HG03066 (cell line): ENCODE measurements around the gene RIT1.
"Not testable (repeated sequence)": the region's sequence is repeated elsewhere in the genome, so short reads cannot be mapped to it uniquely, and the experiment has no call there.

Source experiments
- ATAC-seq: cut with Tn5 transposase; IDR thresholded peaks from one replicate; pipeline ENCODE4 v1.9.1; 2021; ENCODE audit warnings: low read depth; ENCODE audit not compliant: unreplicated experiment

Gene RIT1

DNA sequence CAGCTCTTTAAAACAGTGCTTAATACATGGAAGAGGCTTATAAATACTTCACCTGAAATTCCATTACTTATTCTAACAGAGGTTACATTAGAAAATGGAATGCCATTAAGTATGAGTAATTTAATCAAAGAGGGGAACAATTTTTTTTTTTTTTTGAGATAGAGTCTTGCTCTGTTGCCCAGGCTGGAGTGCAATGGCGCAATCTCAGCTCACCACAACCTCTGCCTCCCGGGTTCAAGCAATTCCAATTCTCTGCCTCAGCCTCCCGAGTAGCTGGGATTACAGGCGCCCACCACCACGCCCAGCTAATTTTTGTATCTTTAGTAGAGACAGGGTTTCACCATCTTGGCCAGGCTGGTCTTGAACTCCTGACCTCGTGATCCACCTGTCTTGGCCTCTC, 15.5 kb downstream of the RIT1 start:
- ATAC-seq = not testable (repeated sequence)

DNA sequence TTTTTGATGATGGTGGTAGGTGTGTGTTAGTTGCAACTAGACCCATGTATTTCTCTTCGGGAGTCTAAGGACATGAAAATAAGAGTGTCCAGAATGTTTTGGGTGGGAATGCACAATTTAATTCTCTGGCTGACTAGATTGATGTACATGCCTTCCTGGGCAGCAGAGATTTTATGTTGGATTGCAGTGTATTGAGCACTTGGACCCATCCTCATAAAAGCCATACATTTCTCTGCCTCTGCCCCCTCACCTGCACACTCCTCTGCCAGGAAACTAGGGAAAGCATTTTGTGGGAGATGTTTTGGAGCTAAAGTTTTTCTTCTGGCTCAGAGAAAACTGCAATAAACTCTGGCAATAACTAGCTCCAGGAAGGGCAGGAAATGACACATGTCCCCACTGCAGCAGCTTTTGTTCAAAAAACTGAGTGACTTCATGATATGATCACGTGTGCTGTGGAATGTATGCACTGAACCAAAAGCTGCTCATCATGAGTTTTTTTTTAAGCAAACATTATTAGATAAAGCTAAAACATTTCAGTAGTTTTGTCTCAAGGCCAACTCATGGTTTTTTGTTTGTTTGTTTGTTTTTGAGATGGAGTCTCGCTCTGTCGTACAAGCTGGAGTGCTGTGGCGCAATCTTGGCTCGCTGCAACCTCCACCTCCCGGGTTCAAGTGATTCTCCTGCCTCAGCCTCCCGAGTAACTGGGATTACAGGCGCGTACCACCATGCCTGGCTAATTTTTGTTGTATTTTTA, 17.6 kb downstream of the RIT1 start:
- ATAC-seq = no peak

DNA sequence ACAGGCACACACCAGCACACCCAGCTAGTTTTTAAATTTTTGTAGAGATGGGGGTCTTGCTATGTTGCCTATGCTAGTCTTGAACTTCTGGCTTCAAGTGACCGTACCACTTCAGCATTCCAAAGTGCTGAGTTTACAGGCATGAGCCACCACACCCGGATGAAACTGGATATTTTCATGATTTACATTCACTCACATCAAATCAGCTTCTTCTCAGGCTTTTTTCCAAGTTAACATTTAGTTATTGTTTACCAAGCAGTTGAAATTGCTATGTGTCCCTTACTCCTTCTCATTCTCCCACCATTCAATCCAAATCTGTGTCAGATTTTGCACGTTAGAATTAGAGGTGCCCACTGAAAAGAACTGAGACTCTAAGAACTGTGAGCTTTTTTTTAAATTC, 18.4 kb downstream of the RIT1 start:
- no peak for ATAC-seq

DNA sequence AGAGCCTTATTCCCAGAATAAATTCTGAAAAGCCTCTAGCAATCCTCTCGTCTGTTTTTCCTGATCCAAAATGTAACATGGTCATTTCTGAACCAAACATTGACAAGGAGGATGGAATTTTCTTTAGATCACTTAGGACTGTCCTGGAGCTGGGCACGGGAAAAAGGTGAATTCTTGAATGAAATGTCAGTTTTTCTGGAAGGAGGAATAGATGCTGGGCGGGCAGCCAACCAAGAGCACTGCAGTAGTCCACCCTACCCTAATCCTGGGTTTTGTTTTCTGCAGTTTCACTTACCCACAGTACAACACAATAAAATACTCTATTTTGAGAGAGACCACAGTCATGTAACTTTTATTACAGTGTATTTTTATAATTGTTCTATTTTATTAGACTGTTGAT, 20.9 kb downstream of the RIT1 start:
- no peak for ATAC-seq

DNA sequence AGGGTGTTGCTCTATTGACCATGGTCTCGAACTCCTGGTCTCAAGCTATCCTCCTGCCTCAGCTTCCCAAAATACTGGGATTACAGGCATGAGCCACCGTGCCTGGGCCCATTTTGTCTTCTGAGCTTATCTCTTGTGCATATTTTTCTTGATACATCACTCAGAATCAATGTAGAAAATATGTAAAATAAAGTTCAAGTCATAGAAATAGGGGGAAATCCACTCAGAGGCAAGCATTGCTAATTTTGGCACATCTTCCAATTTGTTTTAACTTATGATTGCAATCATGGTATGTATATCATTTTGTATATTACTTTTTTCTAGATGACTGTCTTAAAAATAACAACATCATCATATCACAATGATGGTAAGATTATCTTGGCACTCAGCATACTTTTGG, 21.6 kb downstream of the RIT1 start:
- ATAC-seq = no peak

DNA sequence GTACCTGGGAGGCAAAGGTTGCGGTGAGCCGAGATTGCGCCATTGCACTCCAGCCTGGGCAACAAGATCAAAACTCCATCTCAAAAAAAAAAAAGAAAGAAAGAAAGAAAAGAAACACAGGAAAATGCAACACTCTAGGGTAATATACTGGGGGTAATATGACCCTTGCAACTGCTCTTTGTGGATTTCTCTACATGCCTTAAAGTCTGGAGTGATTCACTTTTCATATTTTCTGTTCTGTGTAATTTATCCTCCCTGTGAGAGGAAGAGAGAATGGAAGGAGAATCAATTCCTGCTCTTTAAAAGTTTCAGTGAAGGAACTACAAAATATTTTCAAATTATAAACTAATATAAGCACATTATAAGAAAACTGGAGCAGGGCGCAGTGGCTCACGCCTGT, 22.7 kb downstream of the RIT1 start:
- no peak for ATAC-seq

DNA sequence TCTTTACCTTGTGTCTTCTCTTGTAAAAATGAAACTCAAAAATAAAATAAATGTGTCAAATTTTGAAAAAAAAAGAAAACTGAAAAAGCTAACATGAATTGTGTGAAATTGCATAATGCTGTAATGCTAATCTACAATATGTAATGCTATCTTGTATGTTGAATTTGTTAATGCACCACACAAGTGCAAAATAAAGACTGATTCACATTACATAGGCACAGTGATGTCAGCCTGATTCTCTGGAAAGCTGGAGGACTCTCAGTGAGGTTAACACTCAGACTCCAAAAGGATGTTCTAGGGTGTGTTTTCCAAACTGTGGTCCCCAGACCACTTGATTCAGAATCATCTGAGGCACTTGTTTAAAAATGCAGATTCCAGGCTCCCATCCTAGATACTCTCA, 26.2 kb downstream of the RIT1 start:
- ATAC-seq = no peak

DNA sequence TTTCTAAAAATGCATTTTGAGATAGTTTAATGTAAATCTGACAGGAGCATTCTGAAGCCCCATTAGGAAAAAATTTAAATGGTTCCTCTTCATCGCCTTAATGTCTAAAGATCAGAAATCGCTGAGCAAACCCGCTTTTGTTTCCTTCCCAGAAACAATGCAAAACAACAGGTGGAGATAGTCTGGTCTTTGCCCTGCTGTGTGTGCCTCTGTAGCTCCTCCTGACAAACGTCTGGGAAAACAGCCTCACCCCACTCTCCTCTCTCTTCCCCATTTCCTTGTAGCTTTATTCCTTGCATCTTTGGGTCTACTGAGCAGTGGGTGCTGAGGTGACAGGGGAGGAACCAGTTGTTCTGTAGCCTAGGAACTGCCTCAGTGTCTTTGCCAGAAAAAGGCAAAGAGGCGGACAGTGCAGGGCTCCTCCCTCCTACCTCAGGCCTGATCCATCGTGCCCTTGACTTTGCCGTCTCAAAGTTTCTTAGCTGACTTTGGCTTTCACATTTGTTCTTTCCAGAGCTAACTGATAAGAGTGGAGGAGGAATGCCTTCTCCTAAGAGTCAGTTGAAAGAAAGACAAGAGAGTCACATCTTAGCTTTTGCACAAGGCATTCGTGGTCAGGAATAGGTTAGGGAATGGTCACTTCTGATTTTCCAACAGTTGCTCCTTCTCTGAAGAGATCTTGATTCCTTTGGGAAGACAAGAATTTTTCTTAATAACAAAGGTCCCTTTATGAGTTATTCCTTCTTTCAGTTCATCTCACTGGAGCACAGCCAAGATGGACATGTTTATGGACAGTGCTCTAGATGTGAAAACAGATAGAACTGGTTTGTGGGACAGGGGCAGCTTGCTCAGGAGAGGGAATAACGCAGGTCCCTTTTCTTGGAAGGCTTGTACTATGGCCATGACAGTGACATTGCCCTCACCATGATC, 26.9 kb downstream of the RIT1 start:
- ATAC-seq = no peak

DNA sequence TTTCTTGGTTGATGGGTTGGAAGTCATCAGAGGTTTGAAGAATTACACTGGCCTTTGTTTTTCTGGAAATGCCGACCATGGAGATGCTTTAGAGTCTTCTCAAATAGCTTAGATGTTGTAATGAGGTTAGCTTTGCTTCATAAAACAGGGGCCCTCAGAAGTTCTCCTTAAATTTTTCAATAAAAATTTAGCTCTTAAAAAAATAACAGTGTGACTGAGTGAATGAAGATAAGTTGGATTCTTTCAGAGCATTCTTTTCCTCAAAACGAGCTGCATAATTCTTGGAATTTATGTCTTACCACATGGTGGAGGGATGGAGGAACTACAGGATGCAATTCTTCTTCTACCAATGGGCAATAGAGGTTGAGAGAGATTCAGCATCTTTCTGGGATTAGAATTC, 28.4 kb downstream of the RIT1 start:
- ATAC-seq = no peak

DNA sequence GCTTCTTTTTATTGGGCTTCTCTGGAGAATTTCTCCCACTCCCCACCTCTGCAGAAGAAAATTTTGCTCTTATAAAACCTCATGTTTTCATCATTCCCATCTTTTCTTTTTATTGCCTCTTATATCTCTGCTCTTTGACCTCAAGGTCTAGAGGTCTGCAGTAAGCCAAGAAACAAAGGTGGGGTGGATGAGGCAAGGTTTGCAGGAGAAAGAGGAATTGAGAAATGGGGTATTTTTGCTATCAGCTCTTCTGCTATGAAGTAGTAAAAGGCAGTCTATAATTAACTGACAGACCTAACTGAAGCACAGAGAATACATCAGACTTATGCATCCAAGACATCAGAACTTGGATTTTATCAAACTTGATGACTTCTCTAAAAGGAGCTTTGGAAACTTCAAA, 28.9 kb downstream of the RIT1 start:
- ATAC-seq = no peak

DNA sequence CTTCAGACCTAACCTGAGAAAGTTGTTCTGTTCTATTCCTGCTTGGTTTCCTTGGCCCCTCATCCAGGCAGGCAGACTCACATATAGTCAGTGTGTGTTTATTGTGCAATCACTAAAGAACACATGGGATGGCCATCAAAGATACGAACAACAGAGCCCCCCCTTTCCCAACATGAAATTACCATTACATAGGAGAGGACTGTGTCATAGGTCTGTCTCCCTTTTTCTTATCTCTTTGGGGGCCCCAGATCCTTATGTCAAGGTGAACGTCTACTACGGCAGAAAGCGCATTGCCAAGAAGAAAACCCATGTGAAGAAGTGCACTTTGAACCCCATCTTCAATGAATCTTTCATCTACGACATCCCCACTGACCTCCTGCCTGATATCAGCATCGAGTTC, 30.2 kb downstream of the RIT1 start:
- ATAC-seq = no peak

DNA sequence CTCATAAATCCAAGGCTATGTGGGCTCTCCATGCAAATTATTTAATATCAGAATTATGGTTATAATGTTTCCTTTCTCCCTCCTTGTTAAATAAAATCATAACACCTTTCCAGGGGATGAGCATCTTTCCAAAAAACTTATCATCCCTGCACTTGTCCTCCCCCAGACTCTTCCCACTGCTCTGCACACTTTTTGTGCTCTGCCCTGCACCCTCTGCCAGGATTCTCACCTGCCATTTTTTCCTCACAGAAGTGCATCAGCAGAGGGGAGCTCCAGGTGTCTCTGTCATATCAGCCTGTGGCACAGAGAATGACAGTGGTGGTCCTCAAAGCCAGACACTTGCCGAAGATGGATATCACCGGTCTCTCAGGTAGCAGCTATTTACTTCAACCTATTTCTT, 30.9 kb downstream of the RIT1 start:
- ATAC-seq = no peak

DNA sequence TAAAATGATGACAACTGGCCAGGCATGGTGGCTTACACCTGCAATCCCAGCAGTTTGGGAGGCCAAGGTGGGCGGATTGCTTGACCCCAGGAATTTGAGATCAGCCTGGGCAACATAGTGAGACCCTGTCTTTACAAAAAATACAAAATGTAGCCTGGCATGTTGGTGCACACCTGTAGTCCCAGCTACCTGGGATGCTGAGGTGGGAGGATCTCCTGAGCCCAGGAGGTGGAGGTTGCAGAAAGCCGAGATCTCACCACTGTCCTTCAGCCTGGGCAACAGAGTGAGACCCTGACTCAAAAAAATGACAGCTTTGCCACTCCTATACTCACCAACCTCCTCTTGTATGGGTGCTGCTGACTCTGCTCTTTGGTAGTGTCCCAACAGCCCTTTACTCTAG, 33.2 kb downstream of the RIT1 start:
- no peak for ATAC-seq

DNA sequence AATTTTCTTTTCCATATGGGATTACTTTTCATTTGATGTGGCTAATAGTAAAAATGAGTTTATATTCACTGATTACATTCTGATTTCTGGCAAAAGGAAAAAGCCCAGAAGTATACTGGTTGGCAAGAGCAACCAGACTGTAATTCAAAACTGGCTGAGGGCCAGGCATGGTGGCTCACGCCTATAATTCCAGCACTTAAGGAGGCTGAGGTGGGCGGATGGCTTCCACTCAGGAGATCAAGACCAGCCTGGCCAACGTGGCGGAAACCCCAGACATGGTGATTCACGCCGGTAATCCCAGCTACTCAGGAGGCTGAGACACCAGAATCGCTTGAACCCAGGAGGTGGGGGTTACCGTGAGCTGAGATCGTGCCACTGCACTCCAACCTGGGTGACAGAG, 37.3 kb downstream of the RIT1 start:
- ATAC-seq = no peak

DNA sequence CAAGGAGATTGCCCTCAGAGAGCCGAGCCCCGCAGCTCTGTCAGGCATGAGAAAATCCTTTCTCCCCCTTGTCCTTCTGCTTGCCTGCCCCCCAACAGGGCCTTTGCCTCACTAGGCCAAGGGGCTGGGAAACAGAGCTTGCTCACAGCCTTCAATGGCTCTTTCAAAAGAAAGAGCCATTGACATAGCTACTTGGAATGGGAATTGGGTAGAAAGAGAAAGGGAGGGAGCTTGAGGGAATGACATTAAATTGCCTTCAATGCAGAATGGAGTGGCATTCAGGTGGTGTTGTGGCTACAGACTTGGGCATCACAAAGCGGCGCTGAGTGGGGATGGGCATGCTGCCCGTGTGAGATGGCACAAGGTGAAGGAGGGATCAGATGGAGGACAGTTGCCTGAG, 38.6 kb downstream of the RIT1 start:
- ATAC-seq = no peak

DNA sequence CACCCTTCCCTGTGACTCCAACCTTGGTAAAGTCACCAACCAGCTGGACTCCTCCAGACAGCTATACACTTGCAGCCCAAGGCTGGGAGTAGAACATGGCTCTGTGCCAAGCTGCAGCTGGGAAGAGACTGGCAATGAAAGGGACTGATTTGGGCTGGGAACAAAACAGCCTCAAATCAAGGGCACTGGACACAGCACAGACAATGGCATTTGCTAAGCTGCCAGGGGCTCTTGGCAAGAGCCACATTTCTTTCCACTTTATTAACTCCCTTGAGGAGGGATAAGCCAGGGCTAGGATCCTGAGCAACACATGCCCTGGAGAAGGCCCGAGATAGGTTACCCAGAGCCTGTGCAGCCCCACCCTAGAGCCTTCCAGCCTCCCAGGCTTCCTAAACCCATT, 39.8 kb downstream of the RIT1 start:
- ATAC-seq = no peak

DNA sequence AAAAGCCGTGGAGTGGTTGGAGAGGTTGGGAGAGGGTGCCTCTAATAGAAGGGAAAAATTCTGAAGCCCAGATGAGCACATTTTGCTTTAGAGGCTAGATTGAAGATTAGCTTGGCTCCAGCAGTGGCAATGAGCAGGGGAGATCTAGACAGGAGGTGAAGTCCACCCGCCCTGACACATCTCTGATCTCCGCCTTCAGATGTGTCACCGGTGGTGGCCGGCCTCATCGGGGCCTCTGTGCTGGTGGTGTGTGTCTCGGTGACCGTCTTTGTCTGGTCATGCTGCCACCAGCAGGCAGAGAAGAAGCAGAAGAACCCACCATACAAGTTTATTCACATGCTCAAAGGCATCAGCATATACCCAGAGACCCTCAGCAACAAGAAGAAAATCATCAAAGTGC, 43.4 kb downstream of the RIT1 start:
- no peak for ATAC-seq

DNA sequence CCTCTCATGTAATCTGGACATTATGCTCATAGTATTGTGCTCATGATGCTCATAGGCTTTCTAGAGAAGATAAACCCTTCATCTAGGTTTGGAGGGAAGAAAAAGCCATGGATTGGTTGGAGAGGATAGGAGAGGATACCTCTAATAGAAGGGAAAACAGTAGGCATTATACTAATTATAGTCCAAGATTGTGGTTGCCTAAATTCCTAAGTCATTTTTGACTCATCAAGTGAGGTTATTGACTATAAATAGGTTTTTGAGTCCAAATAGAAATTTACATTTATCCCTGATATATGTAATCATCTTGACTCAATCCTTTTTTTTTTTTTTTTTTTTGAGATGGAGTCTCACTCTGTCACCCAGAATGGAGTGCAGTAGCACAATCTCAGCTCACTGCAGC, 46.8 kb downstream of the RIT1 start:
- no peak for ATAC-seq

DNA sequence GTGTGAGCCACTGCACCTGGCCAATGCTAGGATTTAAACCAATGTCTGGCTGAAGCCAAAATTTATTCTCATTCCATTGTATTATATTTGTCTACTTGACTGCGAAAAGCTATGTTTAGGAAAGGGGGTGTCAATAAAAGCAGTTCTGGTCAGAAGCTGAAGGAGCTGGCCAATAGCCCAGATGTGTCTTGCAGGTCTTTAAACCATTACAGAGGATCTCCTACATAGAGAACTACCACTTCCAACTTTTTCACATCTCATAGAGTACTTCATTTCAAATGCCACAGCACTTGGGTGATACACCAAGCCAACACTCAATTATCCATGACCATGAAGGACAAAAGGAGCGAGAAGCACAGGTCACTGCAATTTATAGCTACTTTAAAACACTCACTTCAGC, 49.3 kb downstream of the RIT1 start:
- ATAC-seq = no peak

DNA sequence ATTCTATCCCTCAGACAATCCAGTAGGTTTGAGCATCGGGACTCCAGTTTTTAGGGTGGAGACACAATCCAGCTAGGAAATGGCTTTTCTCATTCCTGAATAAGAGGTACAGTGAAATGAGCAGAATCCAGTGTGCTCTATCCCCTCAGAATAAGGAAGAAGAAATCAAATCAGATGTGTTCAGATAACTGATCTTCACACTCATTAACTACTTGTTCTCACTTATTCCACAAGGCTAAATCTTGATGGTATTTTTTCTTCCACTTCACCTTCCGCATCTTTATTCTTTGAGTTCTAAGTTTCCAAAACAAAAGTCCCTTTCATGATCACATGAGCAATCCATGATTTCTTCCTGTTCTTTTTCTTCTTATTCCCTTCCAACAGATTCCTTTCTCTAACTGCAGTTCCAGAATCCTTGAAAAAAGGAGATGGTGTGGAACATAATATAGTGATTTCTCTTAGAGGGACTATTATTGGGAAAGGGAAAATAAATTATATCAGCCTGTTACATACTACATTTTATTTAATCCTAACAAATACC, 50.1 kb downstream of the RIT1 start:
- no peak for ATAC-seq
